ENCODE data around the gene ONECUT3. TPM values are rescaled to one million over a fixed set of nuclear protein-coding genes. Genes with fewer than 3 reads are reported as not detected.
A peak's percentile ranks its signal among the peaks of the same experiment; 100 is the strongest.

ONECUT3 gene
- total RNA-seq, 1 experiment from 2014 or later = 0.04 TPM

DNA sequence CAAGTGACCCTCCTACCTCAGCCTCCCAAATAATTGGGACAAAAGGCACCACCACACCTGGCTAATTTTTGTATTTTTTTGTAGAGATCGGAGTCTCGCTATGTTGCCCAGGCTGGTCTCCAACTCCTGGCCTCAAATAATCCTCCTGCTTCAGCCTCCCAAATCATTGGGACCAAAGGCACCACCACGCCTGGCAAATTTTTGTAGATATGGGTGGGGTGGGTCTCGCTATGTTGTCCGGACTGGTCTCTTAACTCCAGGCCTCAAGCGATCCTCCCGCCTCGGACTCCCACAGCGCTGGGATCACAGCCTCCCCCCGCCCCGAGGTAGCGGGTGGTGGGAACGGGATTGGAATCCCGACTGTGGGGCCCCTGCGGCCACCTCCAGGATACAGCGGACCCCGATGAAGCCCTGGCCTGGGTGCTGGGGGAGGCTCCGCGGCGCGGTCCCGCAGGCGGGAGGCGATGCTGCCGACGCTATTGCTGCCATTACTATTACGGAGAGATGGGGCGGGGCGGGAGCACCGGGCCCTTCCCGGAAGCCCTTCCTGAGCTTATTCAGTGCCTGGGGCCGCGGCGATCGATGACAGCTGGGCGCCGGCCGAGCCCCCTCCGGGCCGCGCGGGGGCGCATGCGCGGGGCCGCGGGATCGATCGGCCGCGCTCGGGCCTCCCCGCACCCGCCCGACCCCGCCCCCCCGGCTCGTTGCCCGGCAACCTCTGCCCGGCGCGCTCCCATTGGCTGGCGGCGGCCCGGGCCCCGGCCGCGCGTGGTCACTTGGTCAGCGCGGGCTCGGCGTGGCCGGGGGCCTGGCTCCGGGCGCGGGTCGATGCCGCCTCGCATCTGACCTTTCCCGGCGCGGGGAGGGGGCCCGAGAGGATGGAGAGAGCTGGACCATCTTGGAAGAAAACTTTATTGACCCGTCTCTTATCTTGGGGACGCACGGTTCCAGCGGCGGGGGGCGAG, 27.9 kb upstream of the ONECUT3 start (continued):
- TF ChIP-seq, protein P1, sequence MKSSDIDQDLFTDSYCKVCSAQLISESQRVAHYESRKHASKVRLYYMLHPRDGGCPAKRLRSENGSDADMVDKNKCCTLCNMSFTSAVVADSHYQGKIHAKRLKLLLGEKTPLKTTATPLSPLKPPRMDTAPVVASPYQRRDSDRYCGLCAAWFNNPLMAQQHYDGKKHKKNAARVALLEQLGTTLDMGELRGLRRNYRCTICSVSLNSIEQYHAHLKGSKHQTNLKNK (CRISPR knock-in tag; IDR thresholded peaks at IDR 0.05) = no peak
- TF ChIP-seq EMX1 (CRISPR knock-in tag; IDR thresholded peaks at IDR 0.05) (no peak), ELF4 (CRISPR knock-in tag; IDR thresholded peaks at IDR 0.05; ENCODE audit: low read depth) (no peak), TP53 (CRISPR knock-in tag; IDR thresholded peaks at IDR 0.05) (no peak), ZNF121 (CRISPR knock-in tag; IDR thresholded peaks at IDR 0.05) (peak; percentile 94)
- TF ChIP-seq, protein P2, sequence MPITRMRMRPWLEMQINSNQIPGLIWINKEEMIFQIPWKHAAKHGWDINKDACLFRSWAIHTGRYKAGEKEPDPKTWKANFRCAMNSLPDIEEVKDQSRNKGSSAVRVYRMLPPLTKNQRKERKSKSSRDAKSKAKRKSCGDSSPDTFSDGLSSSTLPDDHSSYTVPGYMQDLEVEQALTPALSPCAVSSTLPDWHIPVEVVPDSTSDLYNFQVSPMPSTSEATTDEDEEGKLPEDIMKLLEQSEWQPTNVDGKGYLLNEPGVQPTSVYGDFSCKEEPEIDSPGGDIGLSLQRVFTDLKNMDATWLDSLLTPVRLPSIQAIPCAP (CRISPR knock-in tag; IDR thresholded peaks at IDR 0.05) = no peak
- TF ChIP-seq, protein P3, sequence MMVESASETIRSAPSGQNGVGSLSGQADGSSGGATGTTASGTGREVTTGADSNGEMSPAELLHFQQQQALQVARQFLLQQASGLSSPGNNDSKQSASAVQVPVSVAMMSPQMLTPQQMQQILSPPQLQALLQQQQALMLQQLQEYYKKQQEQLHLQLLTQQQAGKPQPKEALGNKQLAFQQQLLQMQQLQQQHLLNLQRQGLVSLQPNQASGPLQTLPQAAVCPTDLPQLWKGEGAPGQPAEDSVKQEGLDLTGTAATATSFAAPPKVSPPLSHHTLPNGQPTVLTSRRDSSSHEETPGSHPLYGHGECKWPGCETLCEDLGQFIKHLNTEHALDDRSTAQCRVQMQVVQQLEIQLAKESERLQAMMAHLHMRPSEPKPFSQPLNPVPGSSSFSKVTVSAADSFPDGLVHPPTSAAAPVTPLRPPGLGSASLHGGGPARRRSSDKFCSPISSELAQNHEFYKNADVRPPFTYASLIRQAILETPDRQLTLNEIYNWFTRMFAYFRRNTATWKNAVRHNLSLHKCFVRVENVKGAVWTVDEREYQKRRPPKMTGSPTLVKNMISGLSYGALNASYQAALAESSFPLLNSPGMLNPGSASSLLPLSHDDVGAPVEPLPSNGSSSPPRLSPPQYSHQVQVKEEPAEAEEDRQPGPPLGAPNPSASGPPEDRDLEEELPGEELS (CRISPR knock-in tag; IDR thresholded peaks at IDR 0.05) = no peak
- TF ChIP-seq, protein P4, sequence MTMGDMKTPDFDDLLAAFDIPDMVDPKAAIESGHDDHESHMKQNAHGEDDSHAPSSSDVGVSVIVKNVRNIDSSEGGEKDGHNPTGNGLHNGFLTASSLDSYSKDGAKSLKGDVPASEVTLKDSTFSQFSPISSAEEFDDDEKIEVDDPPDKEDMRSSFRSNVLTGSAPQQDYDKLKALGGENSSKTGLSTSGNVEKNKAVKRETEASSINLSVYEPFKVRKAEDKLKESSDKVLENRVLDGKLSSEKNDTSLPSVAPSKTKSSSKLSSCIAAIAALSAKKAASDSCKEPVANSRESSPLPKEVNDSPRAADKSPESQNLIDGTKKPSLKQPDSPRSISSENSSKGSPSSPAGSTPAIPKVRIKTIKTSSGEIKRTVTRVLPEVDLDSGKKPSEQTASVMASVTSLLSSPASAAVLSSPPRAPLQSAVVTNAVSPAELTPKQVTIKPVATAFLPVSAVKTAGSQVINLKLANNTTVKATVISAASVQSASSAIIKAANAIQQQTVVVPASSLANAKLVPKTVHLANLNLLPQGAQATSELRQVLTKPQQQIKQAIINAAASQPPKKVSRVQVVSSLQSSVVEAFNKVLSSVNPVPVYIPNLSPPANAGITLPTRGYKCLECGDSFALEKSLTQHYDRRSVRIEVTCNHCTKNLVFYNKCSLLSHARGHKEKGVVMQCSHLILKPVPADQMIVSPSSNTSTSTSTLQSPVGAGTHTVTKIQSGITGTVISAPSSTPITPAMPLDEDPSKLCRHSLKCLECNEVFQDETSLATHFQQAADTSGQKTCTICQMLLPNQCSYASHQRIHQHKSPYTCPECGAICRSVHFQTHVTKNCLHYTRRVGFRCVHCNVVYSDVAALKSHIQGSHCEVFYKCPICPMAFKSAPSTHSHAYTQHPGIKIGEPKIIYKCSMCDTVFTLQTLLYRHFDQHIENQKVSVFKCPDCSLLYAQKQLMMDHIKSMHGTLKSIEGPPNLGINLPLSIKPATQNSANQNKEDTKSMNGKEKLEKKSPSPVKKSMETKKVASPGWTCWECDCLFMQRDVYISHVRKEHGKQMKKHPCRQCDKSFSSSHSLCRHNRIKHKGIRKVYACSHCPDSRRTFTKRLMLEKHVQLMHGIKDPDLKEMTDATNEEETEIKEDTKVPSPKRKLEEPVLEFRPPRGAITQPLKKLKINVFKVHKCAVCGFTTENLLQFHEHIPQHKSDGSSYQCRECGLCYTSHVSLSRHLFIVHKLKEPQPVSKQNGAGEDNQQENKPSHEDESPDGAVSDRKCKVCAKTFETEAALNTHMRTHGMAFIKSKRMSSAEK (CRISPR knock-in tag; IDR thresholded peaks at IDR 0.05; ENCODE audit: borderline replicate concordance) = no peak

DNA sequence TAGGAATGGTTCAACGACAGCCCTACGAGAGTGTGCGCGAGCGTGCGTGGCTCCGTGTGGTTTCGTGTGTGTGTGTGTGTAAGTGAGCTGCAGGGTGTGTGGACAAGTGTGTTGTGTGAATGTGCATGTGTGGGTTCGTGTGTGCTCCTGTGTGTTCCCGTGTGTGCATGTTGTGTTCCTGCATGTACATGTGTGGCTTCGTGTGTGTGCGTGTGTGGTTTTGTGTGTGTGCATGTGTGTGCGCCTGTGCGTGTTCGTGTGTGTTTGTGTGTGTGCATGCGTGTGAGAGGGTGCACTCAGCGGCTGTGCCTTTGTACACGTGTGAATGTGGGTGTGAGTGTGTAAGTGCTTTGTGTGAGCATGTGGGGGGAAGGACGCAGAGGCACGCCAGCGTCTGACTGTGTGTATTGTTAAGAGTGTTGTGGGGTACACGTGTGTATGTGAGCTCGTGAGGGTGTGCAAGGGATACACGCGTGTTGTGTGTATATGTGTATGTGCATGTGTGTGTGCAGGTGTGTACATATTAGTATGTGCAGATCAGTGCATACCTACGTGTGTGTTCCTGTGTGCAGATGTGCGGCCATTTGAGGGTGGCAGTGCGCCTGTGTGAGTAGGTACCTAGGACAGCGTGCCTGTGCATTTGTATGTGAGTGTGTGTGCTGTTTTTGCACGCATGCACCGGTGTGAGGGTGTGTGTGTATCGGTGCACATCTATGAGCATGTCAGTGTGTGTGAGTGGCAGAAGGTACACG, 24.3 kb upstream of the ONECUT3 start:
- H3K9me3 Mint-ChIP-seq = no peaks in the 10 kb centered on the region
- POLR2A ChIA-PET = no interaction called here
- H3K27me3 Mint-ChIP-seq (ENCODE audit: low read depth) = peaks cover 68% of the 10 kb centered on the region
- H3K36me3 Mint-ChIP-seq = no peaks in the 10 kb centered on the region
- no peak for DNase-seq (ENCODE audit: low spot score)
- no peak overlapping the region for H3K4me3 Mint-ChIP-seq
- ATAC-seq = no peak
- CTCF ChIA-PET = no interaction called here
- H3K4me1 Mint-ChIP-seq = peaks cover 4% of the 10 kb centered on the region
- H3K27ac Mint-ChIP-seq = no peak overlapping the region
- no peak for TF ChIP-seq TP53 (CRISPR knock-in tag; IDR thresholded peaks at IDR 0.05)
- TF ChIP-seq, protein P5, sequence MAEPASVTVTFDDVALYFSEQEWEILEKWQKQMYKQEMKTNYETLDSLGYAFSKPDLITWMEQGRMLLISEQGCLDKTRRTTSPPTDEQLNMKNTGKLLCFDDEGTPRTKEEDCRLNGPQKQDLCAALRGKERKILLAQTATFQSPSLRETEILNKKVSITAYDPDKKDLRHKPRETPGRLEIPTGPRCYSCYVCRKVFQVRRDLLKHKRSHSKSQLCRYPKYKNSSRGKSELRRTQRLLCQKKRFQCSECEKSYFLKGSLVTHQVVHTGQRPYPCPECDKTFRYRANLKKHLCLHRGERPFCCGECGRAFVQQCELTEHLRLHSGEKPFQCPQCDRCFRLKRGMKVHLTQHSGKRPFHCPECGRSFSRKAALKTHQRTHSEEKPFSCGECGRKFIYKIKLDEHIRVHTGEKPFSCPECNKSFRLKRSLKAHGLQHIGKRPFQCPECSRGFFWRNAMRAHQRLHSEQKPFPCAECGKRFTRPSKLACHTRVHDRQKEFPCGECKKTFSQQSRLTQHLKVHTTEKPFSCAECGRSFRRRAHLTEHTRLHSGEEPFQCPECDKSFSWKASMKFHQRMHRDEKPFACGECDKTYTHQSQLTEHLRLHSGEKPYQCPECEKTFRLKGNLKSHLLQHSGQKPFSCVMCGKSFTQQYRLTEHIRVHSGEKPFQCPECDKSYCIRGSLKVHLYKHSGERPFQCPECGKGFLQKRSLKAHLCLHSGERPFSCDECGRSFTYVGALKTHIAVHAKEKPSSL (CRISPR knock-in tag; conservative IDR thresholded peaks at IDR 0.05) = no peak
- TF ChIP-seq, protein P6, sequence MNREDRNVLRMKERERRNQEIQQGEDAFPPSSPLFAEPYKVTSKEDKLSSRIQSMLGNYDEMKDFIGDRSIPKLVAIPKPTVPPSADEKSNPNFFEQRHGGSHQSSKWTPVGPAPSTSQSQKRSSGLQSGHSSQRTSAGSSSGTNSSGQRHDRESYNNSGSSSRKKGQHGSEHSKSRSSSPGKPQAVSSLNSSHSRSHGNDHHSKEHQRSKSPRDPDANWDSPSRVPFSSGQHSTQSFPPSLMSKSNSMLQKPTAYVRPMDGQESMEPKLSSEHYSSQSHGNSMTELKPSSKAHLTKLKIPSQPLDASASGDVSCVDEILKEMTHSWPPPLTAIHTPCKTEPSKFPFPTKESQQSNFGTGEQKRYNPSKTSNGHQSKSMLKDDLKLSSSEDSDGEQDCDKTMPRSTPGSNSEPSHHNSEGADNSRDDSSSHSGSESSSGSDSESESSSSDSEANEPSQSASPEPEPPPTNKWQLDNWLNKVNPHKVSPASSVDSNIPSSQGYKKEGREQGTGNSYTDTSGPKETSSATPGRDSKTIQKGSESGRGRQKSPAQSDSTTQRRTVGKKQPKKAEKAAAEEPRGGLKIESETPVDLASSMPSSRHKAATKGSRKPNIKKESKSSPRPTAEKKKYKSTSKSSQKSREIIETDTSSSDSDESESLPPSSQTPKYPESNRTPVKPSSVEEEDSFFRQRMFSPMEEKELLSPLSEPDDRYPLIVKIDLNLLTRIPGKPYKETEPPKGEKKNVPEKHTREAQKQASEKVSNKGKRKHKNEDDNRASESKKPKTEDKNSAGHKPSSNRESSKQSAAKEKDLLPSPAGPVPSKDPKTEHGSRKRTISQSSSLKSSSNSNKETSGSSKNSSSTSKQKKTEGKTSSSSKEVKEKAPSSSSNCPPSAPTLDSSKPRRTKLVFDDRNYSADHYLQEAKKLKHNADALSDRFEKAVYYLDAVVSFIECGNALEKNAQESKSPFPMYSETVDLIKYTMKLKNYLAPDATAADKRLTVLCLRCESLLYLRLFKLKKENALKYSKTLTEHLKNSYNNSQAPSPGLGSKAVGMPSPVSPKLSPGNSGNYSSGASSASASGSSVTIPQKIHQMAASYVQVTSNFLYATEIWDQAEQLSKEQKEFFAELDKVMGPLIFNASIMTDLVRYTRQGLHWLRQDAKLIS (CRISPR knock-in tag; IDR thresholded peaks at IDR 0.05; ENCODE audit: borderline replicate concordance) = no peak
- no peak for TF ChIP-seq ZNF263 (CRISPR knock-in tag; IDR thresholded peaks at IDR 0.05; ENCODE audit: low read depth)
- no peak for TF ChIP-seq CREM (CRISPR knock-in tag; IDR thresholded peaks at IDR 0.05)
- TF ChIP-seq, protein P7, sequence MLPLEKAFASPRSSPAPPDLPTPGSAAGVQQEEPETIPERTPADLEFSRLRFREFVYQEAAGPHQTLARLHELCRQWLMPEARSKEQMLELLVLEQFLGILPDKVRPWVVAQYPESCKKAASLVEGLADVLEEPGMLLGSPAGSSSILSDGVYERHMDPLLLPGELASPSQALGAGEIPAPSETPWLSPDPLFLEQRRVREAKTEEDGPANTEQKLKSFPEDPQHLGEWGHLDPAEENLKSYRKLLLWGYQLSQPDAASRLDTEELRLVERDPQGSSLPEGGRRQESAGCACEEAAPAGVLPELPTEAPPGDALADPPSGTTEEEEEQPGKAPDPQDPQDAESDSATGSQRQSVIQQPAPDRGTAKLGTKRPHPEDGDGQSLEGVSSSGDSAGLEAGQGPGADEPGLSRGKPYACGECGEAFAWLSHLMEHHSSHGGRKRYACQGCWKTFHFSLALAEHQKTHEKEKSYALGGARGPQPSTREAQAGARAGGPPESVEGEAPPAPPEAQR (CRISPR knock-in tag; IDR thresholded peaks at IDR 0.05) = no peak
- TF ChIP-seq RELA (CRISPR knock-in tag; IDR thresholded peaks at IDR 0.05; ENCODE audit: borderline replicate concordance) = no peak
- TF ChIP-seq, protein P8, sequence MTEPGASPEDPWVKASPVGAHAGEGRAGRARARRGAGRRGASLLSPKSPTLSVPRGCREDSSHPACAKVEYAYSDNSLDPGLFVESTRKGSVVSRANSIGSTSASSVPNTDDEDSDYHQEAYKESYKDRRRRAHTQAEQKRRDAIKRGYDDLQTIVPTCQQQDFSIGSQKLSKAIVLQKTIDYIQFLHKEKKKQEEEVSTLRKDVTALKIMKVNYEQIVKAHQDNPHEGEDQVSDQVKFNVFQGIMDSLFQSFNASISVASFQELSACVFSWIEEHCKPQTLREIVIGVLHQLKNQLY (CRISPR knock-in tag; IDR thresholded peaks at IDR 0.05) = no peak
- no peak for TF ChIP-seq ZNF138 (CRISPR knock-in tag; conservative IDR thresholded peaks at IDR 0.05)
- TF ChIP-seq ZNF121 (CRISPR knock-in tag; IDR thresholded peaks at IDR 0.05) = no peak

Data from WTC11 (cell line).